HUDEP-2 (cell line): ENCODE data around the gene ATP5PO.

Experiments
- DNase-seq, 76 experiments: peaks; one replicate each; lab custom pipeline; 2025; ENCODE audit not compliant: unreplicated experiment in 76 of 76; lab: John Stamatoyannopoulos, UW

The ATP5PO gene, protein sequence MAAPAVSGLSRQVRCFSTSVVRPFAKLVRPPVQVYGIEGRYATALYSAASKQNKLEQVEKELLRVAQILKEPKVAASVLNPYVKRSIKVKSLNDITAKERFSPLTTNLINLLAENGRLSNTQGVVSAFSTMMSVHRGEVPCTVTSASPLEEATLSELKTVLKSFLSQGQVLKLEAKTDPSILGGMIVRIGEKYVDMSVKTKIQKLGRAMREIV

DNA sequence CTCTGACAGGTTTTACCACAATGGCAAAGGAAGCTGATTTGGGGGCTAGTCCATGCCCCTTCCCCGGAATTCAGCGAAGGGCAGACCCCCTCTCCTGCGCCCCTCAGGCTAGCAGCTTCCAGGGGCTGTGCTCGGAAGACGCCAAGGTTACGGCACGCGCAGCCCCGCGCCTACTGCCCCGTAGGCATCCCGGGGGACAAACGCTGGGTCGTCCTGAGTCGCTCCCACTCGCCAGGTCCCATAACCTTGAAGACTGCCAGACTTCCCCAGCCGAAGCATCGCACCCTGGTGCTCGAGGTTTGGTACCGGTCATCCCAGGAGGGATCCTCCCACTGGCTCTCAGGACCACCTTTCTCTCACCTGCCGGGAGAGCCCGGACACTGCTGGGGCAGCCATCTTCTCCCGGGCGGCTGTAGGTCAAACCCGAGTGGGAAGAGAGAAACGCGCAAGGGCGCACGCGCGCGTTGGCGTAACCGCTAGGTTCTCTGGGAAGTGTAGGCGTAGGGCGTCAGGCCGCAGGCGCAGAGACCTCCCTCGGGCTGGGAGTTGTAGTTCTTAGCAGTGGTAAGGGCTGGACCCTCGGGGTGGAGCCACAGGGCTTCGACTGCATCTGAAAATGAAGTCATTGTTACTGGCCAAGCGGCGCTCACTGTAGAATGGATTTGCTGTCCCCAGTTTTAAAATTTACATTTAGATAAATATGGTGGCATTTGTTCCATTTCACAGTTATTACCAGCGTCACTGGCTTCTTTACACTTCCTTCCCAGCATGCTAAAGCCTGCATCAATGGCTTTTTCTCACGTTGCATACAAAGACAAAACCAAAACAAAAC lies at the start of gene ATP5PO:
TSS of gene ATP5PO (minus strand) at position 437 of the 832 bp plus-strand sequence. CDS start at position 396, 41 bp downstream.
- DNase-seq, result peak; percentile 58 to 99 (median 97)

DNA sequence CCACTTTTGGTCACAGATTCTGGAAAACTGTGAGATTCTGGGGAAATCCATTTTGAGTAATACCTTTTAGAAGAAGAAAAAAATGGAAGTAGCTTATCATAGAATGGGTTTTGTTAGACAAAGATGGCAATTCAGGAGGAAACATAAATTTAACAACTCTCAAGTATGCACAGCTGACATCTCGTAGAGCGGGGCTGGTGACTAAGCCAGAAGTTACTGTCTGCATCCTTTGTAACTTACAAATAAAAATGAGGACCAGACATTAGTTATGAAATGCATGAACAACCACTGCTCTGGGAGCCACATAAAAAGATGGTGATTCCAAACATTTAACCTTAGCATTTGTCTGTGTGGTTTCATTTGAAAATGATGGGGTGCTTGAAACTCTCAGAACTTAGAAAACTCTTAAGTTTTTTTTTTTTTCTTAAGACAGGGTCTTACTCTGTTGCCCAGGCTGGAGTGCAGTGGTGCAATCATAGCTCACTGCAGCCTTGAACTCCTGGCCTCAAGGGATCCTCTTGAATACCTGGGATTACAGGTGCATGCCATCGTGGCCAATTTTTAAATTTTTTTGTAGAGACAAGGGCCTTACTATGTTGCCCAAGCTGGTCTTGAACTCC lies 49.2 kb upstream of the ATP5PO start:
- DNase-seq, result no peak

DNA sequence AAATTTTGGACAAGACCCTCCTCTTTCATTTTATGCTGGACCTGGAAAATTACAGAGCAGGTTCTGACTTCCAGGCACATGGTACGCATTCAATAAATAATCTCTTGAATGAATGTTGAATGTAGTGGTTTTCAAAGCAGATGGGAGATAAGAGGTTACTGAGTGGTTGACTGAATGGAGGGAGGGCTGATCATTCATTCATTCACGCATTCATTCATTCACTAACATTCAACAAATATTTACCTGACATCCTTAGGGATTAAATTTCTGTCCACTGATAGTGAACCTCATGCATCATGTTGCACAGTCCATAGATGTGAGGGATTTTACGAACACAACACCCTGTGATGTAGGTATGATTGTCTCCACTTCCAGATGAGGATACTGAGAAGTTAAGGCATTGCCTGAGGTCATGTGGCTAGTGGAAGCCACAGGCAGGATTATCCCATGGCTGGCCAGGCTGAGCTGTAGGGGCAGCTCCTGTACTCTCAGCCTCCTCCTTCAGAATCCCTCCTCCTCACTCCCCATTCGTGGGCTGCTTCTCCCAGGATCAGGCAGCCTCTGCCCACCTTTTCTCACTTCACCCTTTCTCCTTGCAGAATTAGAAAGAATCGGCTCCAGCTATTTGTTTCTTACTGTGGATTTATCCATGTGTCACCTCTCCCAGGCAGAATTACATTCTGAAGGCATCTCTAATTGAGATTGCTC lies 48.4 kb upstream of the ATP5PO start:
- DNase-seq, result no peak

DNA sequence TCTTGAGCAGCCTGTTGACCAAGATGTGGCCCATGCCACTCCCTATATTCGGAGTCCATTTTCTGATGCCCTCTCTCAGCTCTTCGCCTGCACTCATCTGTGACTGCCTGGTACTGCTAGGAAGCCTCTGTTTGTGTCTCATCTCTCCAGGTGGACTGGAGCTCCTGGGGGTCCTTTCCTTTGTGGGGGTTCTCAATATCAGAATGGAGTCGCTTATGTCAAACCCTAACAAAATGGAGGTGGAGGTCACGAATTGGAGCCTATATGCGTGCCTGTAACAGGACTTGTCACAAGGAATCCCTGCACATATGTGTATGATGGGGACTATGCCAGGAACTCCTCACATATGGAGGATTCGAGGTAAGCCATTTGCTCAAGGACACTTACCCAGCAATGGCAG lies 46.7 kb upstream of the ATP5PO start:
- DNase-seq, result no peak

DNA sequence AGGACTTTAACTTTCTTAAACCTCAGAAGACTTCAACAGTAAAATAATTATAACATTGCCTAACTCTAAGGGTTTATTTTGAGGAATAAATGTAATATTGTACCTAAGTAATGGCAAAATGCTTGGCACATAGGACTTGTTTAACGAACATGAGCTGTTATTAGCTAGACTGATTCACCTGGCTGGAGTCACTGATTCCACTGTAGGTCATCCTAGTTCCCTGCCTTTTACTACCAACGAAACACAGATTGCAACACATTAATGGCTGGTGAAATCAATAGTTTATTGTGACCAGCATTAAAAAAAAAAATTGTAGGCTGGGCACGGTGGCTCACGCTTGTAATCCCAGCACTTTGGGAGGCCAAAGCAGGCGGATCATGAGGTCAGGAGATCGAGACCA lies 45.5 kb upstream of the ATP5PO start:
- DNase-seq, result no peak

DNA sequence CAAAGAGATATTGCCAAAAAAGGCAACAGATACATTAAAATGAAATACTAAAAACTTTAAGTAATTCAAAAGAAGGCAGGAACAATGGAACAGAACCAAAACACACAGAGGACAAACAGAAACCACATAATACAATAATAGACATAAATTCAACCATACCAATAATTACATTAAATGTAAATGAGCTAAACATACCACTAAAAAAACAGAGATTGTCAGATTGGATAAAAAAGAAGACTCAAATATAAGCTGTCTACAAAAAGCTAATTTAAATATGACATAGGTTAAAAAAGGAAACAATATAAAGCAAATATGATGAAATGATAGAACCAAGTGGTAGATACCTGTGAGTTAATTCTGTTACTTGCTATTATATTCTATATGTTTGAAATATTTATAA lies 44.1 kb upstream of the ATP5PO start:
- DNase-seq, result no peak

DNA sequence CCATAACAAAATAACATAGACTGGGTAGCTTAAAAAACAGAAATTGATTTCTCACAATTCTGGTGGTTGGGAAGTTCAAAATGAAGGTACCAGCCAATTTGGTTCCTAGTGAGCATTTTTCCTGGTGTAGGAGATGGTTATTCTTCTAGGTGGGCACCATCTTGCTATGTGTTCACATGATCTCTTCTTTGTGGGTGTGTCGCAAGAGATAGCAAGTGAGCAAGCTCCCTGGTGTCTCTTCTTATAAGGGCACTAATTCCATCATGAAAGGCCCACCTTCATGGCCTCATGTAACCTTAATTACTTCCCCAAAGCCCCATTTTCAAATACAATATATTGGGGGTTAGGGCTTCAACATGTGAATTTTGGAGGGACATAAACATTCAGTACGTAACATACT lies 38.8 kb upstream of the ATP5PO start:
- no peak for DNase-seq

DNA sequence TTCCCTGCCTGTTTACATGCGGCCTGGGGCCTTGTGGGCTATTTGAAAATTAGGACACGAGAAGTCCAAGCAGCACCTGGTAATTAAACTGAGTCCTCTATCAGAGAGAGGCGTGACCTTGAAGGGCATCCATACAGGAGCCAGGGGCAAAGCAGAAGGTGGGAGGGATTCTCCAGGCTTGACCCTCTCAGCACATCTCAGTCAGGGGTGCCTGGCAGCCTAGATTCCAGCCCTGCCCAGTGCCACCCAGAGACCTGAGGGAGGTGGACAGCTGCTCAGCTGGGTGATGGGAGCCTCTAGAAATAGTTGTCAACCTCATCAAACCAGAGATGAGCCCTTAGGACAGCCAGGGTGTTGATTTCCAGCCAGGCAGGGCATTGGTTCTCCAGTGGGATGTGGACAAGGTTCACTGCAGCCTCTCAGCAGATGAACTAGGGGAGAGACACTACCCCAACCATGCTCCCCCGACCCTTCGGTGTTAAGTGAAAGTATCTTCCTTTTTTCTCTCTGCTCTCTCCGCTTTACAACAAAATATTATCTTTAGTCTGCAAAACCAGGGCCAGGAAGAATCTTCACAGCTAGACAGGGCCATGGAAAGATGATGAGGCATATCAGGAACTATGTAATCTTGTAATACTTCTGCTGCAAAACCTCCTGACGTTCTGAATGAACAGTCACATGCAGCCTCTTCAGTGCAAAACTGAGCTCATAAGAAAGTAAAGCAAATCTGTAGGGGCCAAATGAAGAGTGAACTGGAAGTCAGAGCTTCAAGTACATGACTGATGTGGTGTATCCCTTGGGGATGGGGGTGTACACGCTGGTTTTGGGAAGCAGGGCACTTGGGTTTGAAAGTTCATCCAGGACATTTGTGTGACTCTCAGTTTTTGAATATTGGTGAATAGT lies 35.9 kb upstream of the ATP5PO start:
- DNase-seq, result no peak

DNA sequence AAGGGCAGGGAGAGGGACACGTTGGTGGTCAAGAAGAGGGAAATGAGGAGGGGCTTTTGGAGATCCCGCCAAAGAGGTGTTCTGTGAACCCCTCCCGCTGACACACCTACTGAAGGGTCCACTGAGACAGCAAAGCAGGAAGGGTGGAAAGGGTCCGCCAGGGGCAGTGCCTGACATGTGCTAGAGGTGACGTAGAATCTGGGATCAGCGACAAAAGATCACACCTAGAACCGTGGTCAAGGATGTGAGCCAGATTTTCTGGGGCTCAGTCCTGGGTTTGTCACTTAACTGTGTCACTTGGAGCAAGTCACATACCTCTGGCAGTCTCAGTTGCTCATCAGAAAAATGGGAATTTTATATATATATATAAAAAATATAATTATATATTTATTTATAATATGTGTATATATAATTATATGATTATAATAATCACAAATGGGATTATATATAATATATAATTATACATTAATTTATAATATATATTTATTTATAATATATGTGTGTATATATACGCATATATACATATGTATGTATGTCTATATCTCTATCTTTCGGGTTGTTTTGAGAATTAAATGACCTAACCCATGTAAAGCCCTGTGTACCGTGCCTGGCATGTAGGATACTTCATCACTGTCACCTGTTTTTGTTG lies 35.0 kb upstream of the ATP5PO start:
- DNase-seq, result no peak

DNA sequence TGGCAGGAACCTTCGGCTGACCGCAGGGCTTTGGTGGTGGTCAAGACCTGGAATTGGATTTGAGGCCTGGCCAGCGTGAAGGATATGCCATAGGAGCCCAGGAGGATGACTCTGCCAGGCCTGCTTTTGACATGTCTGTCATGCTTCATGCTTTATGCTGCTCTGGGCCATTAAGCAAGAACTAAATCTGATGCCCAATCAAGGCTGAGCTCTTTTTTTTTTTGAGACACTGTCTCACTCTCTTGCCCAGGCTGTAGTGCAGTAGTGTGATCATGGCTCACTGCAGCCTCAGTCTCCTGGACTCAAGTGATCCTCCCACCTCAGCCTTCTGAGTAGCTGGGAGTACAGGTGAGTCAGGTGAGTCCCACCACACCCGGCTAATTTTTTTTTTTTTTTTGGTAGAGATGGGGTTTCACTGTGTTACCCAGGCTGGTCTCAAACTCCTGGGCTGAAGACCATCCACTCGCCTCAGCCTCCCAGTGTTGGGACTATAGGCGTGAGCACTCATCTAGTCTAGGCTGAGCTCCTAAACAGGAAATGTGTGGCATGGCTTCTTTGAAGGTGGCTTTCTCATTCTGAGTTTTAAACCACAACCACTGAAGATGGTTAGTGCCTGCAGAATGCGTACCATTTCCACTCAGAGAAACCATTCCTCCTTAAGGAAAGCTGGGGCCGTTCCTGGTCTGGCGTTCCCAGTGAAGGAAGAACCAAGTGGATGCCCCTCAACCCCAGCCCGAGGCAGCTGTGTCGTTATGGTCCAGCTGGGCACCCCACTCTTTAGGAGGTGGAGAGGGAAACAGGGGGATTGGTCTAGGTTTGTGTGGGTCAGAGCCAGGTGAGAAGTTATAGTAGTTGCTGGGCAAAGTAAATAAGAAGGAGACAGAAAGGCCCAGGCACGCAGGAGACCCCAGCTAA lies 34.2 kb upstream of the ATP5PO start:
- DNase-seq, result no peak

DNA sequence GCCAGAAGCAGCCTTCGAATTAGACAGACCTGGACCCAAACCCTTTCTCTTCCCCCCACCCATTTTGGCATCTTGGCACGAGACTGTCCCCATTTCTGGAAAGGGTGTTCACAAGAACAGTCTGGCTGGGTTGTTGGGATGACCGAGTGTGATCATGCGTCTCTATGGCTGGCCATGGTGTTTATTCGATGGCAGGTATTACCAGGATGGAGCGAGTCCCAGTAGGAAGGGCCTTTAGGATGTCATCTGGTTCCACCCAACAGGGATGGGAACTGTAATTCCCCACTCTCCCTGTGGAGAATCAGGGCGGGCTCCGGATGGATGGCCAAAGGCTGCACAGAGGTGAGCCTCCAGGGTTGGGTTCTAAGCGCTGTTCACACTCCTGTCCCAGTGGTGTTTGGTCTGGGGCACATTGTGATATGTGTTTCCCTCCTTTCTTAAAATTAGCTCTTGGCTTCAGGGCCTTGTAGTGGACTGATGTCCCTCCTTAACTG lies 33.4 kb upstream of the ATP5PO start:
- no peak for DNase-seq

DNA sequence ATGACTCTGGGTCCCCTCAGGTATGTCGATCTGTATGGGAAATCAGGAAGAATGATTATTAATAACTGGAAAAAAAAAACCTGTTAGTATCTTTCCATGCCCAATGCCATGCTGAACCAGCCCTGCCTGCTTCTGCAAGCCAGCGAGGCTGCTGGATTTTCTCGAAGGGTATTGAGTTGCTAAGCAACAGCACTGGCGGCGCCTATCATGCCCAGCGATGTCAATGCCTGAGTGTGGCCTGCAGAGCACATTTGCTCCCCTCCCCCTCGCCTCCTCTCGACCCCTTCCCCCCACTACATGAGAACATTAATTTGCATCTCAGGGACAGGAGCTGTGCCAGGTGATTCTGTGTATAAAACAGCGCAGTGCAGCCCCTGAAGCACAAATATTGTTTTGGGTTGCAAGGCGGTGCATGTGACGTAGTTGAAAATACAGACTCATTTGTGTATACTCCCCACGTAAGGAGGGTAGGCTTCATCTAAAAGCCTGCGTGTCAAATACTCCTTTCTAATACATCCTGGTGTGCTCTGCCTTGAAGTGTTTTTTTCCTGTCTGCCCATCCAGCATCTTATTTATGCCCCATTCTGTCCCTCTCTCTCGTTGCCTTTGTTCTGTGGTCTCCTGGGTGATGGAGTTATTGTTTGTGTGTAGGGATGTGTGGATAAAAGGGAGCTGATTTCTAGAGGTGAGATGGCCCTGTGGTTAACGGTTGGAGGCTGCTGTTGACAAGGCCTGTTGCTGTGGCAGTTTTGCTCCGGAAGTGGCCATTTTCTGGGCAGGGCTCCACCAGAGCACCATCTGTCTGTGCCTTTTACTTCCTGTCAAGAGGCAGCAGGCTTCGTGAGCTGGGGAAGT lies 32.7 kb upstream of the ATP5PO start:
- DNase-seq, result peak in 4 of 76 experiments; percentile 4 to 28 (median 20)

DNA sequence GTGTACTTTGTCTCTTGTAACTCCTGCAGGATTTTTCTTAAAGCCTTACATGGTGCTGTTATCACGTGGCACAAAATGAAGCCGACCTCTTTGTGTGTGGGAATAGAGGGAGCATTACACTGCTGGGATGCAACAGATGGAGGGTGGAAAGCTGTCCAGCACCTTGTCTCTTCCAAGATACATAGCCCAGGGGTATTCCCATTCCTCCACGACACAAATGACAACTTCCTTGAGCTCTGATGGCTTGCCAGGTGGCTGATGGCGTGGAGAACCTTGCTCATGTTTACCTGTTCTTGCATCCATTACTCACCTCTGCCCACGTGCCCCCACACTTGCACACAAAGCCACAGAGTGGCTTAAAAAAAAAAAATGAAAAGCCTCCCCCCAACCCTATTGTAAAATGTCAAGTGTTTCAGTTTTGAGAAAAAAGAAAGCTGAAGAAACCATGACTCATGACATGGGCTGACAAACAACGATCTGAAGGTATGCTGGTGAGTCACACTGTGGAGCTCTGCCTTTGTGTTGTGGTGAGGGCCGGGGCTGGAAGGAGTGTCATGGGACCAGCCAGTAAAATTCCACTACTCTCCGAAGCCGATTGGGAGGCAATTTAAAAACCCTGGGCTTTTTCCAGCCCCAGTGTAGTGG lies 32.0 kb upstream of the ATP5PO start:
- DNase-seq, result peak in 51 of 76 experiments; percentile 5 to 76 (median 38)

DNA sequence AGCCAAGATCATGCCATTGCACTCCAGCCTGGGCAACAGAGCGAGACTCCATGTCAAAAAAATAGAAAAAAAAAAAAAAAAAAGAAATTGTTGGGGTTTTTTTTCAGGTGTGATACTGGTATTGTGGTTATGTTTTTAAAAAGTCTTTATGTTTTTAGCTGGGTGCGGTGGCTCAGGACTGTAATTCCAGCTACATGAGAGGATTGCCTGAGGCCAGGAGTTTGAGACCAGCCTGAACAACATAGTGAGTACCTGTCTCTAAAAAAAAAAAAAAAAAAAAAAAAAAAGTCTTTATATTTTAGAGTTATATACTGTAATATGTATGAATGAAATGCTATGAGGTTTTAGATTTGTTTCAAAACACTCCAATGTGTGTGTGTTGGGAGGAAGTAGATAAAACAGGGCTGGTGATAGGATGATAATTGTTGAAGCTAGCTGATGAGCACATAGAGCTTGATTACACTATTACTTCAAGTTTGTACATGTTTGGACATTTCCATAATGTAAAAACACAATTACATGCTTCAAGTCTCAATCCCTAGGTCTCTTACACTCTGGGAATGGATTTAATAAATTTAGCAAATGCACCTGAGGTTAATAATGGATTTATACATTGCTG lies 30.2 kb upstream of the ATP5PO start:
- DNase-seq, result peak in 3 of 76 experiments; percentile 7 to 15 (median 14)

DNA sequence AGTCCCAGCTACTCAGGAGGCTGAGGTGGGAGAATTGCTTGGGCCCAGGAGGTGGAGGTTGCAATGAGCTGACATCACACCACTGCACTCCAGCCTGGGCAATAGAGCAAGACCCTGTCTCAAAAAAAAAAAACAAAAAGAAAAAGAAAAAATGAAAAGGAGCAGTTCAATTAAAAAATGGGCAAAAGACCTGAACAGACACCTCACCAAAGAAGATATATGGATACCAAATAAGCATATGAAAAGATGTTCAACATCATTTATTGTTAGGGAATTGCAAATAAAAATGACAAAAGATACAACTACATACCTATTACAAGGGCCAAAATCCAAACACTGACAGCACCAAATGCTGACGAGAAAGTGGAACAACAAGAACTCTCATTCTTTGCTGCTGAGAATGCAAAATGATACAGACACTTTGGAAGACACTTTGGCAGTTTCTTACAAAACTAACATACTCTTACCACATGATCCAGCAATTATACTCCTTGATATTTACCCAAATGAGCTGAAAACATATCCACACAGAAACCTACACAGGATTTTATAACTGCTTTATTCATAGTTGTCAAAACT lies 28.7 kb upstream of the ATP5PO start:
- DNase-seq, result no peak

DNA sequence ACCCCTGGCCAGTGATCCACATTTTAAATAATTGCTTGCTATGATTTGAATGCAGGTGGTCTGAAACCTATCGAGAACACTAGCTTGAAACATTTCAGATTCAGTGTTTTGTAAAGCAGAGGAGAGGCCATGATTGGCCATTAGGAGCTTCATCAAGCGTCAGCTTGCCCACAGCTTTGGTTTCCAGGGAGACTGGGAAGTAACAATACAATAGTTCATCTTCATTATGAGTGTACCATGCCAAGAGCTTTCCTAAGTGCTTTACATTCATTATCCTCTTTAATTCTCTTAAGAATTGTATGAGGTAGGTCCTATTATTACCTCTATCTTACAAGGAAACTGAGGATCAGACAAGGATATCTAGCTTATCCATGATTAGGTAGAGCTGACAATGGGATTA lies 27.7 kb upstream of the ATP5PO start:
- no peak for DNase-seq
